HepG2 (cell line): Measurements from ENCODE around the gene C9orf78. TPM values are rescaled to one million over a fixed set of nuclear protein-coding genes. Genes with fewer than 3 reads are reported as not detected.
A peak's percentile ranks its signal among the peaks of the same experiment; 100 is the strongest.

Experiments used
- KIAA2018 ChIP-seq: sonication (generic); formaldehyde crosslinking; IDR thresholded peaks from 2 replicates; pipeline ENCODE4 v1.5.0; 2020; ENCODE audit warnings: mild to moderate bottlenecking, missing genetic modification reagents, borderline replicate concordance
- NFE2 ChIP-seq: sonication (generic); formaldehyde crosslinking; IDR thresholded peaks from 2 replicates; pipeline ENCODE4 v1.4.0; 2020; ENCODE audit warnings: missing genetic modification reagents
- REL ChIP-seq: sonication (generic); formaldehyde crosslinking; conservative IDR thresholded peaks from 2 replicates; pipeline ENCODE4 v1.8.0; 2022; ENCODE audit warnings: mild to moderate bottlenecking, missing genetic modification reagents, moderate library complexity
- RERE ChIP-seq: IDR thresholded peaks from 2 replicates; pipeline ENCODE4 v1.6.1; 2016; ENCODE audit warnings: low read depth, missing genetic modification reagents, missing compliant biosample characterization
- RFX3 ChIP-seq: IDR thresholded peaks from 2 replicates; pipeline ENCODE4 v1.6.1; 2016; ENCODE audit warnings: missing biosample characterization, missing genetic modification reagents
- ZBTB7B ChIP-seq: sonication (generic); formaldehyde crosslinking; IDR thresholded peaks from 2 replicates; pipeline ENCODE4 v1.4.0; 2020; ENCODE audit warnings: missing genetic modification reagents
- ZMYM4 ChIP-seq: sonication (generic); formaldehyde crosslinking; IDR thresholded peaks from 2 replicates; pipeline ENCODE4 v1.8.1; 2023; ENCODE audit warnings: mild to moderate bottlenecking, missing genetic modification reagents
- ZNF10 ChIP-seq: sonication (generic); formaldehyde crosslinking; IDR thresholded peaks from 2 replicates; pipeline ENCODE4 v1.4.0; 2020; ENCODE audit warnings: mild to moderate bottlenecking, low read depth, missing genetic modification reagents, borderline replicate concordance
- ZNF564 ChIP-seq: sonication (generic); formaldehyde crosslinking; IDR thresholded peaks from 2 replicates; pipeline ENCODE4 v1.8.1; 2023; ENCODE audit warnings: mild to moderate bottlenecking, missing genetic modification reagents
- ZNF761 ChIP-seq: sonication (generic); formaldehyde crosslinking; conservative IDR thresholded peaks from 2 replicates; pipeline ENCODE4 v1.4.0; 2020; ENCODE audit warnings: mild to moderate bottlenecking, missing genetic modification reagents
- polyA plus RNA-seq, 8 experiments: library from polyadenylated mRNA; depleted of rRNA in 3 of 8; stranded (reverse) in 7 of 8; unstranded in 1 of 8; fragments of >200 nt; fragmentation: Illumina TruSeq in 4 of 8; extraction: Trizol in 4 of 8; gene quantifications; 2 replicates each; pipeline versions ENCODE4 v1.2.1 to v1.2.3, GENCODE V29; 2011 to 2016; ENCODE audit warnings: low read depth in 4 of 8, missing spikeins in 1 of 8, mixed read lengths in 1 of 8; ENCODE audit not compliant: insufficient read depth in 1 of 8
- total RNA-seq, 5 experiments: library from RNA; depleted of rRNA; stranded (reverse); fragments of >200 nt; fragmentation: Illumina TruSeq; extraction: Trizol; gene quantifications; 2 replicates each; pipeline ENCODE4 v1.2.3, GENCODE V29; 2016; ENCODE audit warnings: low read depth in 1 of 5

Gene C9orf78
- total and polyA plus RNA-seq, 2 of the 13 experiments (the other 11 are each of a cell fraction or from before 2014, with no cell fraction given) = 18.4 to 35.5 TPM

GRCh38 chr9:129835128-129835859 is at the start of gene C9orf78, which contains the start of gene USP20 (continued):
- TF ChIP-seq ZNF10 (CRISPR knock-in tag) (no peak), REL (CRISPR knock-in tag) (no peak), ZBTB7B (CRISPR knock-in tag) (no peak), ZNF564 (no peak), ZMYM4 (CRISPR knock-in tag) (0 out of 2 replicates have a peak, but pooled peaks have one; percentile 63), RERE (no peak), RFX3 (CRISPR knock-in tag) (no peak), KIAA2018 (CRISPR knock-in tag) (no peak), NFE2 (CRISPR knock-in tag) (no peak), ZNF761 (peak; percentile 69)
